ENCODE data around the gene ITFG2.

- TF ChIP-seq CTCF (IDR thresholded peaks at IDR 0.05; ENCODE audit: low read depth, low read length, poor library complexity, severe bottlenecking) (no peak), EZH2phosphoT487 (IDR thresholded peaks at IDR 0.05; ENCODE audit: borderline replicate concordance, low read length) (no peak)
These were observed 12.4 kb upstream of the ITFG2 start for GRCh38 chr12:2800046-2800570.

Data from DOHH2 (cell line).